Panc1 (cell line): ENCODE results near the gene CADPS2. TPM values are rescaled to one million over a fixed set of nuclear protein-coding genes. Genes with fewer than 3 reads are reported as not detected.

Source experiments
- ATAC-seq: fragments of 200-7000 bp; cut with Tn5 transposase; 2 replicates; pipeline ENCODE4 v1.9.1; 2020; ENCODE audit warnings: mild to moderate bottlenecking, moderate library complexity
- BruUV-seq: library from RNA; stranded (reverse); fragments of 400-500 nt; replicated peaks from 2 replicates; lab custom pipeline; 2021; lab: Mats Ljungman, UMichigan
- CTCF ChIA-PET: fragments of 300-600 bp; sonication (Branson Sonifier 250); formaldehyde crosslinking; loops from one replicate; lab custom pipeline; 2022; ENCODE audit warnings: antibody characterized with exemption; lab: Charles Lee
- POLR2A ChIA-PET: fragments of 300-600 bp; sonication (Branson Sonifier 250); formaldehyde crosslinking; loops from one replicate; lab custom pipeline; 2022; ENCODE audit warnings: antibody characterized with exemption; lab: Charles Lee
- DNase-seq: peaks from one replicate; pipeline ENCODE4 v3.0.0-alpha.2; 2010; ENCODE audit warnings: low read depth, low spot score
- H3K27ac ChIP-seq: 2 replicates; pipeline ENCODE4 v1.5.1; 2011; ENCODE audit warnings: mild to moderate bottlenecking, low read length, inconsistent platforms
- H3K27me3 ChIP-seq: fragments of 200-500 bp; sonication (Bioruptor generic); 2 replicates; pipeline ENCODE4 v1.6.0; 2014; ENCODE audit warnings: low read length, inconsistent platforms; ENCODE audit not compliant: control insufficient read depth, insufficient read depth
- H3K36me3 ChIP-seq: fragments of 200-500 bp; sonication (Bioruptor generic); 2 replicates; pipeline ENCODE4 v1.5.1; 2014; ENCODE audit warnings: inconsistent platforms, mild to moderate bottlenecking, low read length, moderate library complexity; ENCODE audit not compliant: control insufficient read depth, insufficient read depth
- H3K4me1 ChIP-seq: 2 replicates; pipeline ENCODE4 v1.5.1; 2011; ENCODE audit warnings: inconsistent platforms, mild to moderate bottlenecking, low read length, moderate library complexity; ENCODE audit not compliant: control insufficient read depth, insufficient read depth
- H3K4me3 ChIP-seq, 2 experiments: 2 replicates each; pipeline ENCODE4 v1.5.1; 2011 to 2012; ENCODE audit warnings: low read depth in 2 of 2, low read length in 2 of 2, mild to moderate bottlenecking in 2 of 2, inconsistent platforms in 1 of 2, moderate library complexity in 1 of 2
- H3K9me3 ChIP-seq: fragments of 200-500 bp; sonication (Bioruptor generic); 2 replicates; pipeline ENCODE4 v1.5.1; 2014; ENCODE audit warnings: low read depth, mild to moderate bottlenecking, inconsistent platforms, low read length, moderate library complexity; ENCODE audit not compliant: control insufficient read depth, insufficient read depth
- CTCF ChIP-seq: fragments of 450-650 bp; IDR thresholded peaks from 2 replicates; pipeline ENCODE4 v1.5.1; 2017; ENCODE audit warnings: mild to moderate bottlenecking
- POLR2AphosphoS5 ChIP-seq: IDR thresholded peaks from 2 replicates; pipeline ENCODE4 v1.6.1; 2012; ENCODE audit warnings: mild to moderate bottlenecking, low read depth, low read length, moderate library complexity
- SIN3A ChIP-seq: IDR thresholded peaks from 2 replicates; pipeline ENCODE4 v1.6.1; 2012; ENCODE audit warnings: low read depth, mild to moderate bottlenecking, low read length, moderate library complexity, borderline replicate concordance; ENCODE audit not compliant: insufficient read depth
- TCF7L2 ChIP-seq: IDR thresholded peaks from 2 replicates; pipeline ENCODE4 v1.6.1; 2011; ENCODE audit warnings: mild to moderate bottlenecking, low read depth, low read length, inconsistent platforms
- in situ Hi-C: cut with HindIII; loops from 2 replicates; pipeline ENCODE4 v1.10.0; 2016; ENCODE audit warnings: low sequenced_read_pairs, low pct_unique_long_range_greater_than_20kb
- intact Hi-C: fragments of 100-400 bp; cut with micrococcal nuclease; formaldehyde crosslinking; loops from one replicate; pipeline ENCODE4 v1.10.0; 2022; ENCODE audit not compliant: unreplicated experiment
- total RNA-seq: library from RNA; stranded (reverse); gene quantifications from one replicate; pipeline ENCODE4 v1.2.1, GENCODE V29; 2021; ENCODE audit not compliant: unreplicated experiment
- TF ChIP-seq, protein P1 (sequence below), 2 experiments: IDR thresholded peaks; 2 replicates each; pipeline ENCODE4 v1.6.1; 2011 to 2012; ENCODE audit warnings: low read depth in 2 of 2, control low read depth in 1 of 2, low read length in 1 of 2, mild to moderate bottlenecking in 1 of 2, moderate library complexity in 1 of 2; ENCODE audit not compliant: insufficient read depth in 1 of 2

CADPS2 gene
- total RNA-seq, 1 experiment from 2014 or later: 1.6 TPM

- H3K27ac ChIP-seq: no peak within 1 kb of the TSS
- TF ChIP-seq CTCF (no peak), SIN3A (no peak), TCF7L2 (no peak)
- TF ChIP-seq, protein P1, sequence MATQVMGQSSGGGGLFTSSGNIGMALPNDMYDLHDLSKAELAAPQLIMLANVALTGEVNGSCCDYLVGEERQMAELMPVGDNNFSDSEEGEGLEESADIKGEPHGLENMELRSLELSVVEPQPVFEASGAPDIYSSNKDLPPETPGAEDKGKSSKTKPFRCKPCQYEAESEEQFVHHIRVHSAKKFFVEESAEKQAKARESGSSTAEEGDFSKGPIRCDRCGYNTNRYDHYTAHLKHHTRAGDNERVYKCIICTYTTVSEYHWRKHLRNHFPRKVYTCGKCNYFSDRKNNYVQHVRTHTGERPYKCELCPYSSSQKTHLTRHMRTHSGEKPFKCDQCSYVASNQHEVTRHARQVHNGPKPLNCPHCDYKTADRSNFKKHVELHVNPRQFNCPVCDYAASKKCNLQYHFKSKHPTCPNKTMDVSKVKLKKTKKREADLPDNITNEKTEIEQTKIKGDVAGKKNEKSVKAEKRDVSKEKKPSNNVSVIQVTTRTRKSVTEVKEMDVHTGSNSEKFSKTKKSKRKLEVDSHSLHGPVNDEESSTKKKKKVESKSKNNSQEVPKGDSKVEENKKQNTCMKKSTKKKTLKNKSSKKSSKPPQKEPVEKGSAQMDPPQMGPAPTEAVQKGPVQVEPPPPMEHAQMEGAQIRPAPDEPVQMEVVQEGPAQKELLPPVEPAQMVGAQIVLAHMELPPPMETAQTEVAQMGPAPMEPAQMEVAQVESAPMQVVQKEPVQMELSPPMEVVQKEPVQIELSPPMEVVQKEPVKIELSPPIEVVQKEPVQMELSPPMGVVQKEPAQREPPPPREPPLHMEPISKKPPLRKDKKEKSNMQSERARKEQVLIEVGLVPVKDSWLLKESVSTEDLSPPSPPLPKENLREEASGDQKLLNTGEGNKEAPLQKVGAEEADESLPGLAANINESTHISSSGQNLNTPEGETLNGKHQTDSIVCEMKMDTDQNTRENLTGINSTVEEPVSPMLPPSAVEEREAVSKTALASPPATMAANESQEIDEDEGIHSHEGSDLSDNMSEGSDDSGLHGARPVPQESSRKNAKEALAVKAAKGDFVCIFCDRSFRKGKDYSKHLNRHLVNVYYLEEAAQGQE (IDR thresholded peaks at IDR 0.05; ENCODE audit: insufficient read depth in 1 of 2, low read depth in 2 of 2, low read length in 1 of 2): no peak
- intact Hi-C loops: no loop called here
- no peaks in the 10 kb centered on the region for H3K4me1 ChIP-seq
- no TSS peak for BruUV-seq
- ATAC-seq: no peak
- in situ Hi-C loops: no loop called here
- POLR2A ChIA-PET: no interaction called here
- CTCF ChIA-PET: no interaction called here
- H3K36me3 ChIP-seq: no peaks in the 10 kb centered on the region; the same call in 1 of the 2 replicates
- H3K9me3 ChIP-seq: no peaks in the 10 kb centered on the region
- H3K4me3 ChIP-seq: no peak within 1 kb of the TSS
- H3K27me3 ChIP-seq: no peaks in the 10 kb centered on the region
- DNase-seq: no peak
These were observed 183.3 kb downstream of the CADPS2 start, which contains the start of gene RNF148 for GRCh38 chr7:122702872-122703510. RNF148 (minus strand) TSS chr7:122702922; CDS start chr7:122702750, 172 bp downstream.

- H3K9me3 ChIP-seq: no peaks in the 10 kb centered on the region
- H3K4me3 ChIP-seq: no peak within 1 kb of the TSS
- H3K27ac ChIP-seq: no peak within 1 kb of the TSS
- intact Hi-C loops: no loop called here
- H3K4me1 ChIP-seq: no peaks in the 10 kb centered on the region
- no peaks in the 10 kb centered on the region for H3K27me3 ChIP-seq
- ChIA-PET POLR2A (no interaction called here), CTCF (no interaction called here)
- no TSS peak for BruUV-seq
- in situ Hi-C loops: no loop called here
- ATAC-seq: no peak
- no peak for DNase-seq
- H3K36me3 ChIP-seq: no peaks in the 10 kb centered on the region; the same call in 1 of the 2 replicates
- TF ChIP-seq, protein P1 (IDR thresholded peaks at IDR 0.05; ENCODE audit: insufficient read depth in 1 of 2, low read depth in 2 of 2, low read length in 1 of 2): no peak
- TF ChIP-seq SIN3A (no peak), CTCF (no peak), POLR2AphosphoS5 (no peak), TCF7L2 (no peak)
These were observed 187.2 kb downstream of the CADPS2 start, which contains the start of gene RNF133 for GRCh38 chr7:122699017-122699416. RNF133 (minus strand) TSS chr7:122699117; CDS start chr7:122698918, 199 bp downstream.
